Duodenal mucosa (tissue), 2 donors: ENCODE results near the gene DCBLD1.
A peak's percentile ranks its signal among the peaks of the same experiment; 100 is the strongest.

ENCODE experiments used
- H3K27ac ChIP-seq: one replicate; pipeline ENCODE4 v1.7.0; 2013; ENCODE audit warnings: low read depth, low read length
- H3K27me3 ChIP-seq, 2 donors: one replicate each; pipeline ENCODE4 v1.7.0; 2013; ENCODE audit warnings: low read length in 2 of 2, control low read depth in 1 of 2; ENCODE audit not compliant: insufficient read depth in 2 of 2, control insufficient read depth in 1 of 2
- H3K36me3 ChIP-seq, 2 donors: one replicate each; pipeline ENCODE4 v1.7.0; 2013; ENCODE audit warnings: low read length in 2 of 2, control low read depth in 1 of 2; ENCODE audit not compliant: insufficient read depth in 2 of 2, control insufficient read depth in 1 of 2
- H3K4me1 ChIP-seq, 2 donors: one replicate each; pipeline ENCODE4 v1.7.0; 2013; ENCODE audit warnings: low read length in 2 of 2, control low read depth in 1 of 2; ENCODE audit not compliant: insufficient read depth in 2 of 2, control insufficient read depth in 1 of 2
- H3K4me3 ChIP-seq, 2 donors: one replicate each; pipeline ENCODE4 v1.7.0; 2013; ENCODE audit warnings: low read length in 2 of 2, low read depth in 1 of 2
- H3K9ac ChIP-seq, 2 donors: one replicate each; pipeline ENCODE4 v1.7.0; 2013; ENCODE audit warnings: low read length in 2 of 2, low read depth in 1 of 2
- H3K9me3 ChIP-seq, 2 donors: one replicate each; pipeline ENCODE4 v1.7.0; 2013; ENCODE audit warnings: low read length in 2 of 2, control low read depth in 1 of 2; ENCODE audit not compliant: control insufficient read depth in 1 of 2

DCBLD1 gene

DNA sequence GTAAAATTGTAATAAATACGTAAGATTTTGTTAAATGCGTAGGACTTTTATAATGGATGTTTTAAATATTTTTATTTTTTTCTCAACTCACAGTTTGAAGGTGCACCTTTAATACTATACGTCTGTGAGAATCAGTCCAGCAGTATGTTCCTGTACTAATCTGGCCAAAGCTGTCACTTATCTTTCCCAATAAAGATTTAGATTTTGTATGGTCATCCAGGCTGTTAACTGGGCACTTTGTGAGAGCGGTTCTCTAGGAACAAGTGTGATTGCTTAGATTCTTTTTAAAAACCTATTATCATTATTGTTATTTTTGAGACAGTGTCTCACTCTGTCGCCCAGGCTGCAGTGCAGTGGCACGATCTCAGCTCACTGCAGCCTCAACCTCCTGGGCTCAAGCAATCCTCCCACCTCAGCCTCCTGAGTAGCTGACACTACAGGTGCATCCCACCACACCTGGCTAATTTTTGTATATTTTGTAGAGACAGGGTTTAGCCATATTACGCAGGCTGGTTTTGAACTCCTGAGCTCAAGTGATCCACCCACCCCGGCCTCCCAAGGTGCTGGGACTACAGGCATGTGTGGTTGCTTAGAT is 1.7 kb downstream of the DCBLD1 start:
- Histone ChIP-seq H3K4me1 (peaks cover 25 to 26% of the 10 kb centered on the region in 2 donors), H3K9me3 (no peaks in the 10 kb centered on the region), H3K36me3 (no peaks in the 10 kb centered on the region), H3K27ac (no peak overlapping the region), H3K27me3 (no peaks in the 10 kb centered on the region), H3K4me3 (peak overlapping the region; percentile 89 to 94), H3K9ac (peak overlapping the region; percentile 78 to 90)

- H3K4me1 ChIP-seq: peaks cover 25 to 26% of the 10 kb centered on the region in 2 donors
- H3K4me3 ChIP-seq: no peak overlapping the region
- no peaks in the 10 kb centered on the region for H3K36me3 ChIP-seq
- no peak overlapping the region for H3K27ac ChIP-seq
- H3K27me3 ChIP-seq: no peaks in the 10 kb centered on the region
- H3K9me3 ChIP-seq: no peaks in the 10 kb centered on the region
- no peak overlapping the region for H3K9ac ChIP-seq
Observed at GRCh38 chr6:117485433-117485832, 3.0 kb downstream of the DCBLD1 start.

DNA sequence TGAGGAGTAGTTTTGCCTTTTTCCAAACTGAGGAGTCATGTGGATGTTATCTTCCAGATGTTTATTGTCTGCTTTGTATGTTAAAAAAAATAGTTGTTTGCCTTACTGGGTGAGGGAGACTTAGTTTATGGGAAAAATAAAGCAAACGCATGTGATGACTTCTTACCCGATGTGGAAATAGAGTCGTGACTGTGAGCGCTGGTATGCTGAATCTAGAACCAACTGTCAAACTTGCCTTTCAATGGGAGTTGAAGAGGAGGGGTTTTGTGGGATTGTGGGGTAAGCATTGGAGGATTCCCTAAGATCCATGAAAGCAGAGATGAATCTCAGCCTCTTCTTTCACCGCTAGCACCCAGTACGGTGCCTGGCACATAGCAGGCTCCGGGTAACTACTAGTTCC is 5.3 kb downstream of the DCBLD1 start:
- Histone ChIP-seq H3K4me3 (no peak overlapping the region), H3K9me3 (no peaks in the 10 kb centered on the region), H3K9ac (no peak overlapping the region), H3K27ac (no peak overlapping the region), H3K27me3 (no peaks in the 10 kb centered on the region), H3K36me3 (no peaks in the 10 kb centered on the region), H3K4me1 (peaks cover 15 to 18% of the 10 kb centered on the region in 2 donors)

- Histone ChIP-seq H3K9ac (no peak overlapping the region), H3K9me3 (no peaks in the 10 kb centered on the region), H3K4me3 (no peak overlapping the region), H3K4me1 (peaks cover 17 to 24% of the 10 kb centered on the region in 2 donors), H3K36me3 (no peaks in the 10 kb centered on the region), H3K27ac (no peak overlapping the region), H3K27me3 (no peaks in the 10 kb centered on the region)
Observed at GRCh38 chr6:117489003-117489402, 6.5 kb downstream of the DCBLD1 start.

- peaks cover 17 to 28% of the 10 kb centered on the region in 2 donors for H3K4me1 ChIP-seq
- H3K9me3 ChIP-seq: no peaks in the 10 kb centered on the region
- H3K4me3 ChIP-seq: no peak overlapping the region
- no peak overlapping the region for H3K9ac ChIP-seq
- no peaks in the 10 kb centered on the region for H3K27me3 ChIP-seq
- no peak overlapping the region for H3K27ac ChIP-seq
- H3K36me3 ChIP-seq: no peaks in the 10 kb centered on the region
Observed at GRCh38 chr6:117491916-117492315, 9.4 kb downstream of the DCBLD1 start.

DNA sequence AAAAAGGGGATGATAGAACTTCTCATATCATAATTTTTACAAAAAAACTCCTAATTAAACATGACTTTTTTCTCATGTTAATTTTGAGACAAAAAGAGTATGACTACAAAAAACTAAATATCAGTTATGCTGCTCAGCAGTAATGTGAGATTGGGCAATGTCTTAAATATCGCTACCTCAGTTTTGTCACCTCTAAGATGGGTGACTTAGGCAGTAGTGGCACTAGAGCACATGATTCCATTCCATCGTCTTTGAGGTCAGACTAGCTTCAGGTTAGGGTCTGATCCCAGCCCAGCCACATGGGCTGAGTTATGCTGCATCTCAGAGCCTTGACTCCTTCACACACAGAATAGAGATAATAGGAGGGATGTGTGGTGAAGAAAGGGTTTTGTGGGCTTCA is 11.0 kb downstream of the DCBLD1 start:
- no peaks in the 10 kb centered on the region for H3K27me3 ChIP-seq
- peaks cover 17 to 42% of the 10 kb centered on the region in 2 donors for H3K4me1 ChIP-seq
- no peaks in the 10 kb centered on the region for H3K36me3 ChIP-seq
- H3K9me3 ChIP-seq: no peaks in the 10 kb centered on the region
- H3K4me3 ChIP-seq: no peak overlapping the region
- no peak overlapping the region for H3K9ac ChIP-seq
- no peak overlapping the region for H3K27ac ChIP-seq

- Histone ChIP-seq H3K9me3 (no peaks in the 10 kb centered on the region), H3K27ac (no peak overlapping the region), H3K36me3 (no peaks in the 10 kb centered on the region), H3K27me3 (no peaks in the 10 kb centered on the region), H3K4me3 (no peak overlapping the region), H3K9ac (no peak overlapping the region), H3K4me1 (peaks cover 17 to 42% of the 10 kb centered on the region in 2 donors)
Observed at GRCh38 chr6:117494283-117494682, 11.8 kb downstream of the DCBLD1 start.

DNA sequence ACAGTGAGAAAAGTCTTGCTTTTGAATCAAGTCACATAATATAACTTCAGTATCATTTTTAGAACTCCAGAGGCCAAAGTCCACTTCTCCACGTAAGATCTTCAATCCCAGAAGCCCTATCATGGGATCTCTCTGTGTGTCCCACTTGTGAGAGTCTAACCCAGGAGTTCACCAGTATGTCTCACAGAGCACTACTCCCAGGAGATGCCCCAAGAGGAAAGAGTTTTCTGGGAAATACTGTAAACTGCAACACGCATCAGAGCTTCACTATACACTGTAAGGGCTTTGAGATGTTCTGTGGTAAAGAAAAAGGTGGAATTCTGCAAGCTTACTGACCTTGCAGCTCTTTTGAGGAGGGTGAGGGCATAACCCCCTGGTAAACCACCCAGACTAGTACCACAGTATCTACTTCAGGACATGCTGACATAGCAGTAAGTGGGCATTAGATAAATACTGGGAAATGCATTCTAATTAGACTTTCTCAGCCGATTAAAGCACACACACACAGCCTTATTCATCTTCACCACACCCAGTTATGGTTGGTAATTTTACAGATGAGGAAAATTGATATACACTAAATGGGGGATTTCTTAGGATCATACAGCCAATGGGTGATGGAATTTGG is 12.3 kb downstream of the DCBLD1 start:
- Histone ChIP-seq H3K4me3 (no peak overlapping the region), H3K9ac (no peak overlapping the region), H3K9me3 (no peaks in the 10 kb centered on the region), H3K27me3 (no peaks in the 10 kb centered on the region), H3K36me3 (no peaks in the 10 kb centered on the region), H3K4me1 (peaks cover 17 to 42% of the 10 kb centered on the region in 2 donors), H3K27ac (no peak overlapping the region)

- Histone ChIP-seq H3K36me3 (no peaks in the 10 kb centered on the region), H3K9me3 (no peaks in the 10 kb centered on the region), H3K27ac (no peak overlapping the region), H3K4me1 (peaks cover 17 to 42% of the 10 kb centered on the region in 2 donors), H3K27me3 (no peaks in the 10 kb centered on the region), H3K4me3 (no peak overlapping the region), H3K9ac (no peak overlapping the region)
Observed at GRCh38 chr6:117495425-117495824, 13.0 kb downstream of the DCBLD1 start.

DNA sequence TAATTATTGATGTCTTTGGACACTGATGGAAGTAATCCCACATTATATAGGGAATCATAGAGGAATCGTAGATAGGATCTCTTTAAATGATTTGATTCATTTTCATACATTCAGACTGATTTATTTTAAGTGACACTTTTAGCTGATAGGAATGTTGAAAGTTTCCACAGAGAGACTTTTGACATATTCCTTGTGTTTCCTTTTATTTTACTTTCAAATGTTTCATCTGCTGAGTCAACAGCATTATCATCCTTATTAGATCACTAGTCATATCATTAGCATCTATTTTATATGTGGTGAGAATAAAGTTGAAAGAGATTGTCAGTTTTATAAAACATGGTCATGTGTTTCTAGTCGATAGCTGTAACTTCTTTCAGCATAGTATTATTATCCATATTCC is 13.4 kb downstream of the DCBLD1 start:
- H3K27ac ChIP-seq: no peak overlapping the region
- H3K9me3 ChIP-seq: no peaks in the 10 kb centered on the region

More for the DNA sequence above, 13.4 kb downstream of the DCBLD1 start:
- Histone ChIP-seq H3K4me3 (no peak overlapping the region), H3K9ac (no peak overlapping the region), H3K27me3 (no peaks in the 10 kb centered on the region), H3K4me1 (peaks cover 17 to 42% of the 10 kb centered on the region in 2 donors), H3K36me3 (no peaks in the 10 kb centered on the region)
